Fibroblast of villous mesenchyme (primary cell): Measurements from ENCODE around the gene CRACDL. TPM values are rescaled to one million over a fixed set of nuclear protein-coding genes. Genes with fewer than 3 reads are reported as not detected.

Experiments used
- DNase-seq: peaks from one replicate; pipeline ENCODE4 v3.0.0-alpha.2; 2010; ENCODE audit warnings: low read depth
- H3K4me3 ChIP-seq: 2 replicates; pipeline ENCODE4 v1.5.1; 2011; ENCODE audit warnings: low read depth, mild to moderate bottlenecking, low read length
- total RNA-seq: library from RNA; depleted of rRNA; stranded (reverse); fragments of >200 nt; gene quantifications from 2 replicates; pipeline ENCODE4 v1.2.3, GENCODE V29; 2012
- TF ChIP-seq, protein P1 (sequence below): IDR thresholded peaks from 2 replicates; pipeline ENCODE4 v1.5.1; 2012; ENCODE audit warnings: low read depth, mild to moderate bottlenecking, low read length; ENCODE audit not compliant: insufficient read depth

CRACDL gene
- total RNA-seq, 1 donor: not detected

DNA sequence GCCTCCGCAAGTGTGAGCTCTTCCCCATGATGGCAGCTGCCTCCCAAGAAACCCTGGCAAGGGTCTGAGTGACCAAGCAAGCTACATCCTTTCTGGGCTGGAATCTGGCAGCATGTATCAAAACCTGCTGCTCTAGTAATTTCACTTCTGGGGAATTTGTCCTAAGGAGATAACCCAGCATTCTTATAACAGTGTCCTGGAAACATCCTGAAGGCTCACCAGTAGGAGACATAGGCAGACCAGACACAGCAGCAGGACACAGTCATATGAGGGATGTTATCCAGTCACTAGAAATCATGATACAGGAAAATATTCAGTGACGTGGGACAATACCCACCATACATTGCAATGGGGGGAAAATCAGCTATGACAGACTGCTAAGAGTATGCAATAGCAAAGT is 64.5 kb downstream of the CRACDL start:
- DNase-seq: no peak
- TF ChIP-seq, protein P1, sequence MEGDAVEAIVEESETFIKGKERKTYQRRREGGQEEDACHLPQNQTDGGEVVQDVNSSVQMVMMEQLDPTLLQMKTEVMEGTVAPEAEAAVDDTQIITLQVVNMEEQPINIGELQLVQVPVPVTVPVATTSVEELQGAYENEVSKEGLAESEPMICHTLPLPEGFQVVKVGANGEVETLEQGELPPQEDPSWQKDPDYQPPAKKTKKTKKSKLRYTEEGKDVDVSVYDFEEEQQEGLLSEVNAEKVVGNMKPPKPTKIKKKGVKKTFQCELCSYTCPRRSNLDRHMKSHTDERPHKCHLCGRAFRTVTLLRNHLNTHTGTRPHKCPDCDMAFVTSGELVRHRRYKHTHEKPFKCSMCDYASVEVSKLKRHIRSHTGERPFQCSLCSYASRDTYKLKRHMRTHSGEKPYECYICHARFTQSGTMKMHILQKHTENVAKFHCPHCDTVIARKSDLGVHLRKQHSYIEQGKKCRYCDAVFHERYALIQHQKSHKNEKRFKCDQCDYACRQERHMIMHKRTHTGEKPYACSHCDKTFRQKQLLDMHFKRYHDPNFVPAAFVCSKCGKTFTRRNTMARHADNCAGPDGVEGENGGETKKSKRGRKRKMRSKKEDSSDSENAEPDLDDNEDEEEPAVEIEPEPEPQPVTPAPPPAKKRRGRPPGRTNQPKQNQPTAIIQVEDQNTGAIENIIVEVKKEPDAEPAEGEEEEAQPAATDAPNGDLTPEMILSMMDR: no peak
- H3K4me3 ChIP-seq: no peak overlapping the region

DNA sequence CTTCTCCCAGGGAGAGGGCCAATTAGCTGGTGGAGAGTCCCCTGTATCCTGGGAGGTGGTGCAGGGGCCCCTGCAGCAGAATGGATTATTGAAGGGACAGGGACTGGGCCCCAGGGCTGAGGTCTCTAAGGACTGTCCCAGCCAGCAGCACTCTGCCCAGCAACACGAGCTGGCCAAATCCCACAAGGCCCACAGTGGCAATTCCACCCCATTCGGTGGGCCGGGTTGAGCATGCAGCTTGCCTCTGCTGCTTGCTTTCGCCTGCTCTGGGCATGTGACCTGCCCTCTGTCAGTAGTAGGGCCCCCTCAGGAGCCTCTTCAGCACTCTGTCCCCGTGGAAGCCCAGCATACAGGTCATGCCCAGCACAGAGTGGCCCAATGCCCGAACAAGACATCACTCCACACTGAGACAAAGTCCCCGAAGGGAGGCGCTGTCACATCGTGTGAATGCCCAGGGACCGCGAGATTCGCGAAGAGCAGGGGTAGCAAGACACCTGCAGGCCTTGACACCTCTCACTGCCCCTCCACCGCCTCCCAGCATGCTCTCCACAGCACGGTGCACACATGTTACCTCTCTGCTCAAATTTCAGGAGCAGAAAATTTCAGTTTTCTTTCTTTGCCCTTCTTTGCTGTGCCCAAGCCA is 65.4 kb downstream of the CRACDL start:
- no peak for DNase-seq
- TF ChIP-seq, protein P1: no peak
- H3K4me3 ChIP-seq: no peak overlapping the region

DNA sequence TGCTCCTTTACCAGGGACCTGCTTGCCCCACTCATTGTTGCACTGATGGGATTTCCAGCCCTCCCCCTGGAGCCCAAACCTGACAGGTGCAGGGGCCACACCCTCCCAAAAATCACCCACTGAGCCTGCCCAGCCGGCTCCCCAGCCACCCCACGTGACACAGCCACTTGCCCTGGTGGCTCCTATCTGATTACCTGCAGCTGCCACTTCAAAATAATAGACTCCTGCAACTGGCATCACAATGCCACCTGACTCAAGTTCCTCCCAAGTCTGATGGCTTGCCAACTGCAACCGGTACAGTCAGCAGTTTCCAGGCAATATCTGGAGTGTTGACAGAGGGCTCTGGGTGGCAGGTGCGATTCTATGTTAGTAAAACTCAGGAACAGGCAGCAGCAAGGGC is 66.2 kb downstream of the CRACDL start:
- TF ChIP-seq, protein P1: no peak
- H3K4me3 ChIP-seq: no peak overlapping the region
- no peak for DNase-seq

- H3K4me3 ChIP-seq: no peak overlapping the region
- no peak for DNase-seq
- TF ChIP-seq, protein P1: no peak
Measured at GRCh38 chr2:98869272-98869641, 66.8 kb downstream of the CRACDL start.

DNA sequence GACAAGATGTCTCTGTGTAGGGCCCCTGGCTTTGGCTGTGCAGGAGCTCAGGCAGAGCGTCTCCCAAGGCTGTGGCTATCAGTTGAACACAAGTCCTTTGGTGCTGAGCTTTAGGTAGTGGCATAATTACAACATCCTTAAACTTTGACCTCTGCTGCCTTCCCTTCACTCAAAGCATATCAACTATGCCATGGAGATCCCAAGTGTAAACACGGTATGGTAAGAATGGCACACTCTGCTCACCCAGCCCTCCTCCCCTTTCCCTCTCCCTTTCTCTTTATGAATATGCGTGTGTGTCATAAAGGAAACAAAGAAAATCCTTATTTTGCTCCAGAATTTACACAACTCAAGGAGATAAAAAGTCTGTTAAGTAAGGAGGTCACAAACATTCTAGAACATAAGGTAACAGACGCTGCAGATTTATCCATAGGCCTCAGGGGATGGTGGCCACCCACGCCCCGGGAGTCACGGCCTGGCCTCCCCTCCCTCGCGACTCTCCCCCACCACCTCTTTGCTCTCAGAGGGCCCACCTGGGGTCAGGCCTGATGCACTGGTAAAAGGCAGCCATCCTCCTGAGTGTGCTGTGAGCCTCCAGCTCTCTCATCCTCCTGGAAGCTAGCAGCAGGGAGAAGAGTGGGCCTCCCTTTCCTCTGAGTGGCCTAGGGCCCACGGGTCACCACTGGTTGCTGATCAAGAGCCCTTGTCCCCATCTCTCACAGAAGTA is 67.3 kb downstream of the CRACDL start:
- TF ChIP-seq, protein P1: no peak
- DNase-seq: no peak
- H3K4me3 ChIP-seq: no peak overlapping the region

GRCh38 chr2:98867539-98868309 is 68.3 kb downstream of the CRACDL start:
- TF ChIP-seq, protein P1: no peak
- H3K4me3 ChIP-seq: no peak overlapping the region
- no peak for DNase-seq
